Measurements from ENCODE around the gene TFCP2L1.
"Not testable (repeated sequence)": the region's sequence is repeated elsewhere in the genome, so short reads cannot be mapped to it uniquely, and the experiment has no call there.

The TFCP2L1 gene

DNA sequence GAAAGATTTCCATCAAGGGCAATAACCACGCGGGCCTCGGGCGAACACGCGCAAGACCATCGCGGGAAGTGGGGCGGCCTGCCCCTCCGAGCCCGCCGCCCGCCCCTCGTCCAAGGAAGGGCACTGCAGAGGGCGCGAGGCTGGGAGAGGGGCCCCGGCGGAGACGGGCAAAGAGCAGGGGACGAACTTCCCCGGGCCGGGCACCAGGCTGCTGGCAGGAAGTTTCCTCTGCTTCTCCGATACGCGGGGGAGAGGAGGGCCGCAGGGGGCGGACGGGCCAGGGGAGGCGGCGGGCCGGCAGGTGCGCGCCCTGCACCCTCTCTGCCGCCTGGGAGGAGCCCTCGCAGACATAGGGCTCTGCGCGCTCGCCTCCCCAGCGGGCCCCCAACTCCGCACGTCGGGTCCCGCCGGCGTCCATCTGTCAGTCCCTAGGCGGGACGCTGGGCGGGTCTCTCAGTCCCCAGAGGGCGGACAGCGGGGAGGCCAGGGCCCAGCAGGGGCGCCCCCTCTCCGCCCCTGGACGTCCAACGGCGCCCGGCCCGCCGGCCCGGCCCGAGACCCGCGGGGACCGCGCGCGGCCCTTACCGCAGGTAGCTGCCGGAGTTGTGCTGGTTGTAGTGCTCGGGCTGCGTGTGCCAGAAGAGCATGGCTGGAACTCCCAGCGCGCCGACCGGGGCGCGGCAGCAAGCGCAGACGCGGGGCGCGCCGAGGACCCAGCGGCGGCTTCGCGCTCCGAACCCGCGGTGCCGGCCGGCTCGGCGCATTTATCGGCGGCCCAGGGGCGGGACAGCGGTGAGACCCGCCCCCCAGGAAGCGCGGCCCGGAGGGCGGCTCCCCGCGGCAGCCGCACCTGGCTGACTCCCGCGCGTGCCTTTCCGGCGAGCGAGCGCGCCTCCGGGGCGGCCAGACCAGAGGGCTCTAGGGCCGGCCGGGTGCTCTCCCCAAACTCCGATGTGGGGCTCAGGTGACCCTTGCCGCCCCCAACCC lies at the start of gene TFCP2L1:
Gene TFCP2L1 (minus strand): TSS at position 740 of the 987 bp plus-strand sequence. CDS start 93 bp downstream, at position 647.
- DNase-seq (ENCODE audit: low spot score) = peak; percentile 69

GRCh38 chr2:121333834-121334558 lies 49.0 kb upstream of the TFCP2L1 start:
- DNase-seq (ENCODE audit: low spot score) = no peak

DNA sequence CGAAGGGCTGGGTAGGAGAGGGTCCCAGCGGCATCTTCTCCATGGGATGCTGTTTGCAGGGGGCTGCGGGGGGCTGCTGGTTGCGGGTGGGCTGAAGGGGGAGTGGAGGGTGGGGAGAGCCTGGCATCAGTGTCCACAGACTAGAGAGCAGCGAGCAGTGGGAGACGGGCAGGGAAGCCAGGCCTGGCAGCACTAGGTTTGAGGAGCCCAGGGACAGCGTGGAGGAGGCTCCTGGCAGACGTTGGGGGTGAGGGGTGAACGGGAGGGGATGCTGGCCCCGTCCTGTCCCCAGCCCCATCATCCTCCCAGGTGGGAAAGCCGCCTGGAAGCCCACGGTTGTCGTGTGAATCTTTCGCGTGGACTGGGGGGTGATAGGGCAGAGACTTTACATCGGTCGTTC lies 48.2 kb upstream of the TFCP2L1 start:
- DNase-seq (ENCODE audit: low spot score) = no peak

DNA sequence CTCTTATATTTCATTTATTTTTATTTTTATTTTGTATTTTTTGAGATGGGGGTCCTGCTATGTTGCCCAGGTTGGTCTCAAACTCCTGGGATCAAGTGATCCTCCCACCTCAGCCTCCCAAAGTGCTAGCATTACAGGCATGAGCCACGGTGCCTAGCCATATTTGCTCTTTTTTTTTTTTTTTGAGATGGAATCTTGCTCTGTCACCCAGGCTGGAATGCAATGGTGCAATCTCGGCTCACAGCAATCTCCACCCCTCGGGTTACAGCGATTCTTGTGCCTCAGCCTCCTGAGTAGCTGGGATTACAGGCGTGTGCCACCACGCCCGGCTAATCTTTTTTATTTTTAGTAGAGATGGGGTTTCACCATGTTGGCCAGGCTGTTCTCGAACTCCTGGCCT lies 46.3 kb upstream of the TFCP2L1 start:
- DNase-seq (ENCODE audit: low spot score) = not testable (repeated sequence)

GRCh38 chr2:121330921-121331320 lies 45.9 kb upstream of the TFCP2L1 start:
- no peak for DNase-seq (ENCODE audit: low spot score)

DNA sequence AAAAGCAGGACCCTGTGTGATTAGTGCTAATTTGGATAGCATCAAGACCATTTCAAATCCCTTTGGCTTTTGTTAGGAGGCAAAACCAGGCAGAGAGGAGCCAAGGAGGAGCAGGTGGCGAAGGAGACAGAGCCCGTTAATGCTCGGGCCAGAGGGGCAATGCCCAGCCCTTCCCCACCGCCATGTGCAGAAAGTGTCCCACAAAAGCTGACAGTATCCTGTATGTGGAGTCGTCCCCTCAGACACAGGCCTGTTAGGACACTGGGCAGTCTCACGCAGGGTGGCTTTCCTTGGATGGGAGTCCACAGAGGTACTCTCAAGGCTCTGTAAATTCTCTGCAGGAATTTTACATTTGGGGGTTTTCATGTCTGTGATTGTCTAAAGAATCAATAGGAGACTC lies 44.8 kb upstream of the TFCP2L1 start:
- DNase-seq (ENCODE audit: low spot score) = no peak

DNA sequence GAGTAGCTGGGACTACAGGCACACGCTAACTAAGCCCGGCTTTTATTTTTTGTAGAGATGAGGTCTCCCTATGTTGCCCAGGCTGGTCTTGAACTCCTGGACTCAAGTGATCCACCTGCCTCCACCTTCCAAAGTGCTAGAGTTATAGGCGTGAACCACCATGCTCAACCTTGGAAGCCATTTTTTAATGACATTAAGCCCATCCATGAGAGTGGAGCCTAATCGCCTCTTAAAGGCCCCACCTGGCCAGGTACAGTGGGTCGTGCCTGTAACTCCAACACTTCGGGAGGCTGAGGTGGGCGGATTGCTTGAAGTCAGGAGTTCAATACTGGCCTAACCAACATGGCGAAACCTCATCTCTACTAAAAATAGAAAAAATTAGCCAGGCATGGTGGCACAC lies 41.6 kb upstream of the TFCP2L1 start:
- no peak for DNase-seq (ENCODE audit: low spot score)

DNA sequence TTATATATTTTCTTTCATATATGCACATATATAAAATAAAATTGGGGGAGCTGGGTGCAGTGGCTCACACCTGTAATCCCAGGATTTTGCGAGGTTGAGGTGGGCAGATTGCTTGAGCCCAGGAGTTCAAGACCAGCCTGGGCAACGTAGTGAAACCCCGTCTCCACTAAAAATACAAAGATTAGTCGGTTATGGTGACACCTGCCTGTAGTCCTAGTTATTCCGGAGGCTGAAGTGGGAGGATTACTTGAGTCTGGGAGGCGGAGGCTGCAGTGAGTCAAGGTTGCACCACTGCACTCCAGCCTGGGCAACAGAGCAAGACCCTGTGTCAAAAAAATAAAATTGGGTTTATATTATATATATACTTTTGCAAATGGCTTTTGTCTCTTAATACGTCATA lies 39.6 kb upstream of the TFCP2L1 start:
- DNase-seq (ENCODE audit: low spot score) = no peak

DNA sequence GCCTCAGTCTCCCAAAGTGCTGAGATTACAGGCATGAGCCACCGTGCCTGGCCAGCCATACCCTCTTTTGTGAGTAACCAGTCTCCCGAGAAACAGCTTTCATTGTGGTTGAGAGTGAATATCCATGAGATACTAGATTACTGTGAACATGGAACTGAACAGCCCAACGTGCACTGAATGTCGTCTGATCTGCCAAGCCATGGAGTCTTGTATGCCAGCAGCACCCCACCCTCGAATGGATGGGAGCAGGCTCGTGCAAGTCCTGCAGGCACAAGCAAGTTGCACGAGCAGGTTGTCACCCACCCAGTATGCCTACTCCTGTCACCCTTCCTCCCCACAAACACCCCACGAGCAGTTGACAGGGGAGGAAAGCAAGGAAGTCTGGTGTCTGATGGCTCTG lies 36.5 kb upstream of the TFCP2L1 start:
- no peak for DNase-seq (ENCODE audit: low spot score)

DNA sequence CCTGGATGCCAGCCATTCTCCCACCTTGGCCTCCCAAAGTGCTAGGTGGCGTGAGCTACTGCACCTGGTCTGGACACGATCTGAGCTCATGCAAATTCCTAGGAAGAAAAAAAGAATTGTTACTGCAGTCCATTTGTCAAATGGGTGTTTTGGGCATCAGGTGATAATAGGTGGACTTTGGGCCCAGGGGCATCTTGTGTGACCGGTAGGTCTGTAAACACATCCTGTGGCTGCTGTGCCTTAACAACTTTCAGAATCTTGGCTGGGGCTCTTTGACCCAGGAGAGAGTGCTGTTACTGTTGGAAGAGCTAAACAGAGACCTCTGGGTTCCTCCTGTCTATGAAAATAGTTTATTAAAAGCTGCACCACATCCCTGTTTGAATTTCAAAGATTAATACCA lies 34.9 kb upstream of the TFCP2L1 start:
- no peak for DNase-seq (ENCODE audit: low spot score)

GRCh38 chr2:121316986-121317385 lies 32.0 kb upstream of the TFCP2L1 start:
- no peak for DNase-seq (ENCODE audit: low spot score)

DNA sequence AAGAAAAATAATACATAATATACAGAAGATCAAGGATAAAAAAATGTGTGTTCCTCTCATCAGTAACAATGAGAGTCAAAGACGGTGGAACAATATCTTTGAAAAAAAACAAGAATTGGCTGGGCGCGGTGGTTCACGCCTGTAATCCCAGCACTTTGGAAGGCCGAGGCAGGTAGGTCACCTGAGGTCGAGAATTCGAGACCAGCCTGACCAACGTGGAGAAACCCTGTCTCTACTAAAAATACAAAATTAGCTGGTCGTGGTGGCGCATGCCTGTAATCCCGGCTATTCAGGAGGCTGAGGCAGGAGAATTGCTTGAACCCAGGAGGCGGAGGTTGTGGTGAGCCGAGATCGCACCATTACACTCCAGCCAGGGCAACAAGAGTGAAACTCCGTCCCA lies 28.7 kb upstream of the TFCP2L1 start:
- DNase-seq (ENCODE audit: low spot score) = not testable (repeated sequence)

DNA sequence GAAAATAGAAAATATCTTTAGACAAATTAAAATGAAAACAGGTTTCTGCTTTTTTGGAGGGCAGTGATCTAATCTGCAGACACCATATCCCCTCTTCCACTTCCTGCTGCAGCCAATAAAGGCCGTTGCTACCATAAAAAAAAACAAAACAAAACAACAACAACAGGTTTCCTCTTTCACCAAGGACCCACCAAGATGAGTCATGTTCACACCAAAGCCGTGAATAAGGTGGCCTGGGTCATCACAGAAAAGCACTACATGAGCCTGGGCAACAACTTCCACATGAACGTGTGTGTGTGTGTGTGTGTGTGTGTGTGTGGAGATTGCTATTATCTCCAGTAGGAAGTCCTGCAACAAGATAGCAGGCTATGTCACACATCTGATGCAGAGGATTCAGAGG lies 24.8 kb upstream of the TFCP2L1 start:
- no peak for DNase-seq (ENCODE audit: low spot score)

GRCh38 chr2:121309323-121309722 lies 24.3 kb upstream of the TFCP2L1 start:
- DNase-seq (ENCODE audit: low spot score) = no peak

DNA sequence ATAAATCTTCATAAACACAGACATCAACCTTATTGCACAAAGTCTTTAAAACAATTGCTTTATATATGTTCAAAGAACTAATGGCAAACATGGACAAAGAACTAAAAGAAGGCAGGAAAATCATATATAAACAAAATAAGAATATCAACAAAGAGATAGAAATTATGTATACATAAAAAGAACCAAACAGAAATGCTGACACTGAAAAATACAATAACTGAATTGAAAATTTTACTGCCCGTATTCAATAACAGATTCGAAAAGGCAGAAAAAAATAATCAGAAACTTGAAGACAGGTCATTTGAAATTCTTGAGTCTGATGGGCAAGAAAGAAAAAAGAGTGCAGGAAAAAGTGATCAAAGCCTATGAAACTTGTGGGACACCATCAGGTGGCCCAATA lies 22.0 kb upstream of the TFCP2L1 start:
- DNase-seq (ENCODE audit: low spot score) = no peak

DNA sequence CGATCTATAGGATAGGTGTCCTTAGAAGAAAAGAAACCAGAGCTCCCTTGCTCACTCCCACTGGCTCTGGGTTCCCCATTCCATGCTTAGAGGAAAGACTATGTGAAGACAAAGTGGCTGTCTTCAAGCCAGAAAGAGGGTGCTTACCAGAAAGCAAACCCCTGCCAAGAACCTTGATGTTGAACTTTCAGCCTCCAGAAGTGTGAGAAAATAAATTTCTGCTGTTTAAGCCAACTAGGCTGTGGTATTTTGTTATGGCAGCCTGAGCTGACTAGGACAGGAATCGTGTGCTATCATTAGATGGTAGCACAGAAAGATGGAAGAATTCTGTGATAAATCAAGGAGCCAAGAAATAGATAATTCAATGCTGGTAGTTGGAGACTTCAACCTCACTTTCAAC lies 19.9 kb upstream of the TFCP2L1 start:
- no peak for DNase-seq (ENCODE audit: low spot score)

DNA sequence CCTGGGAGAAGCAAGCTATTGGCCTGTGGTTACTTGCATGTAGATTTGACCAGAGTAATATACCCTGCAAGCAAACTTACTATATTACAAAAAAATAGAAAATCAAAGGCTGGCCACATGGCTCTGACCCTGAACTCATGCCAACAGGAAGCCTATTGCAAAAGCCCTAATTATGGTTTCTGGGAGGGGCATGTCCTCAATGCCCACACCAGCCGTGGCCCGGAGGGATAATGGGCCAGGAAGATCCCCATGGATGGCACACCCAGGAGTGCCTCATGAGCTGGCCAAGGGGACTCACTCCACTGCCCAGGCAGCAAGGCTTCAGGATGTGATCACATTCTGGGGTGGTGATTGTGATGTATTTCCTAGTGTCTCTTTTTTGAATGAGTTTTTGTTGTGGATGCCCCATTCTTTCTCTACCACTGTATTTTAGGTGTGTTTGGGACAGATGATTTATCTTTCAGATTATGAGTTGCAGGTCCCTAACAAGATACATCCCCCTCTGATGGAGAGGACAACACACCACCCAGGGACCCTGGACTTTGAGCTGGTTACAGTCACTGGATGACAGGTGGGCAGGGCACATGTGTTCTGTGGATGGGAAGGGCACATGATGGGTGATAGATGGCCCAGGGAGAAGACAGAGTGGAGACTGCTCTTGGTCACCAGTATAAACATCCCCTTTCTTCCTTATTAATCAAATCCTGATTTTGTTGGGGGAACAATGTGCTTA lies 18.7 kb upstream of the TFCP2L1 start:
- DNase-seq (ENCODE audit: low spot score) = no peak

GRCh38 chr2:121301190-121301589 lies 16.2 kb upstream of the TFCP2L1 start:
- DNase-seq (ENCODE audit: low spot score) = not testable (repeated sequence)

DNA sequence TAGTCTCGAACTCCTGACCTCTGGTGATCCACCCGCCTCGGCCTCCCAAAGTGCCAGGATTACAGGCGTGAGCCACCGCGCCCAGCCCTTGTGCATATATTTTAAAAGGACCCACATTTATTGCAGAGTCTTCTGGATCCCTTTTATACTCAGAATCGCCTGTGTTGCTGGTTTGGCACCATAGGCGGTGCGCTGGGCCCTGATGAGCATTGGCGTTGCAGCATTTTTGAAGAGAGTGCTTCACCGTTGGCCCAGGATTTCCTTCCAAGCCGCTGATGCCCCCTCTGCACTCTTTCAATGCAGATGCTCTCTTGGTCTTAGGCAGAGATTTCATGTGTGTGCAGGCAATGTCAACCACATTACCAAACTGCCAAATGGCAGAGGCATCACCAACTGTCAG lies 13.5 kb upstream of the TFCP2L1 start:
- no peak for DNase-seq (ENCODE audit: low spot score)

- DNase-seq (ENCODE audit: low spot score) = not testable (repeated sequence)
Observed at GRCh38 chr2:121297866-121298265, 12.9 kb upstream of the TFCP2L1 start.

DNA sequence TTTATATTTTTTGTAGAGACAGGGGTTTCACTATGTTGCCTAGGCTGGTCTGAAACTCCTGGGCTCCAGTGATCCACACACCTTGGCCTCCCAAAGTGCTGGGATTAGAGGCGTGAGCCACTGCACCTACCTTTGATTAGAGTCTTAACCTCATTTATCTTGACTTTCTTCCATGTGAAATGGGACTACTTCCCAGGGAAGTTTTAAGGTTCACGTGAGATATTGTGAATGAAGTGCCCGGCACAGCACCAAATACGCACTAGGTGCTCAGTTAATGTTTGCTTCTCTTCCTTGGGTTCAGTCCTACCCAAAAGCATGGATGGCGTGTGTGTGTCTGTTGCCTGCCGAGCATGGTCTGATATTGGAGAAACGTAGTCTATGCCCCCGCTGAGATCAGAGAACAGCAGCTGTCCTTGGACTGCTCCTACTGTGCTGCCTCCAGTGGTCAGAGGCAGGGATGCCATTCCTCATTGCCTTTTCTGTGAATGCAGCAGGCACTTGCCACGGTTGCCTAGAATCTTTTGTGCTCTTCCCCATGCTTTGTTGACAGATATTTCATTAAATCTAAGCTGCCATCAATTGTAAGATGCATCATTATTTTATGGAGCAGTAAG lies 12.3 kb upstream of the TFCP2L1 start:
- peak; percentile 54 for DNase-seq (ENCODE audit: low spot score)

All from D341Med (cell line).